LNCaP clone FGC (cell line): Measurements from ENCODE around the gene CDC34.

Experiments used
- DNase-seq: peaks from one replicate; pipeline ENCODE4 v3.0.0-alpha.2; 2011; ENCODE audit warnings: low read depth
- H3K4me3 ChIP-seq: 2 replicates; pipeline ENCODE4 v1.5.1; 2011; ENCODE audit warnings: mild to moderate bottlenecking, low read depth, low read length, control low read depth
- TF ChIP-seq, protein P1 (sequence below): IDR thresholded peaks from 2 replicates; pipeline ENCODE4 v1.5.1; 2012; ENCODE audit warnings: mild to moderate bottlenecking; ENCODE audit not compliant: control insufficient read depth, insufficient read depth; ENCODE audit errors: extremely low read depth

CDC34 gene

DNA sequence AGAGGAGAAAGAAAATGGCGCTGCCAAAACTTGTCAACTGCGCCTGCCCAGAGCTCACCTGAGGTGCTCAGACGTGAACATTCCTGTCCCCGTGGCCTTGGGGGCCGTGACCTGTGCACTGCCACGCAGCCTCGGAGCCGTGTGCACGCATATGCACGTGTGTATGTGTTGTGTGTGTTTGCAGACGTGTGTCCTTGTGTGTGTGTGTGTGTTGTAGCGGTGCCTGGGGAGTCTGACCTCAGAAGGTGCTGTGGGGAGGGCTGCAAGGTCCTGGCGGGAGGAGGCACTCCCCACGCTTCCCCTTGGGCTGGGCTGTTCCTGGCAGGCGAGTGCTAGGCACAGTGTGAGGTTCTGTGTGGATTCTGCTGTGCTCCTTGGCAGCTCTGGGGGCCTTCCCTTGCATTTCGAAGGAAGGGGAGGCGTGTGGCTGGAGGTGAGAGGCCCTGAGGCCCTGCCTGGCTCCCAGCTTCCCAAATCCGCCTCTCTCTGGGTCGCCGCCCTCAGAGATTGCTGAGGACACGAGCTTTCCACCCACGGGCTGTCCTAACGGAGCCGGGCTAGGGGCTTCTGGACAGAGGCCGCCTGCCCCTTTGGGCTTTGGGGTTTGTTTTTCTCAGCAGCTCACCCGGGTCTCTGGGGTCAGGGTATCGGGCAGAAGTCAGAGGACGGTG, 45.3 kb downstream of the CDC34 start:
- no peak overlapping the region for H3K4me3 ChIP-seq
- TF ChIP-seq, protein P1, sequence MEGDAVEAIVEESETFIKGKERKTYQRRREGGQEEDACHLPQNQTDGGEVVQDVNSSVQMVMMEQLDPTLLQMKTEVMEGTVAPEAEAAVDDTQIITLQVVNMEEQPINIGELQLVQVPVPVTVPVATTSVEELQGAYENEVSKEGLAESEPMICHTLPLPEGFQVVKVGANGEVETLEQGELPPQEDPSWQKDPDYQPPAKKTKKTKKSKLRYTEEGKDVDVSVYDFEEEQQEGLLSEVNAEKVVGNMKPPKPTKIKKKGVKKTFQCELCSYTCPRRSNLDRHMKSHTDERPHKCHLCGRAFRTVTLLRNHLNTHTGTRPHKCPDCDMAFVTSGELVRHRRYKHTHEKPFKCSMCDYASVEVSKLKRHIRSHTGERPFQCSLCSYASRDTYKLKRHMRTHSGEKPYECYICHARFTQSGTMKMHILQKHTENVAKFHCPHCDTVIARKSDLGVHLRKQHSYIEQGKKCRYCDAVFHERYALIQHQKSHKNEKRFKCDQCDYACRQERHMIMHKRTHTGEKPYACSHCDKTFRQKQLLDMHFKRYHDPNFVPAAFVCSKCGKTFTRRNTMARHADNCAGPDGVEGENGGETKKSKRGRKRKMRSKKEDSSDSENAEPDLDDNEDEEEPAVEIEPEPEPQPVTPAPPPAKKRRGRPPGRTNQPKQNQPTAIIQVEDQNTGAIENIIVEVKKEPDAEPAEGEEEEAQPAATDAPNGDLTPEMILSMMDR: no peak
- DNase-seq: no peak

DNA sequence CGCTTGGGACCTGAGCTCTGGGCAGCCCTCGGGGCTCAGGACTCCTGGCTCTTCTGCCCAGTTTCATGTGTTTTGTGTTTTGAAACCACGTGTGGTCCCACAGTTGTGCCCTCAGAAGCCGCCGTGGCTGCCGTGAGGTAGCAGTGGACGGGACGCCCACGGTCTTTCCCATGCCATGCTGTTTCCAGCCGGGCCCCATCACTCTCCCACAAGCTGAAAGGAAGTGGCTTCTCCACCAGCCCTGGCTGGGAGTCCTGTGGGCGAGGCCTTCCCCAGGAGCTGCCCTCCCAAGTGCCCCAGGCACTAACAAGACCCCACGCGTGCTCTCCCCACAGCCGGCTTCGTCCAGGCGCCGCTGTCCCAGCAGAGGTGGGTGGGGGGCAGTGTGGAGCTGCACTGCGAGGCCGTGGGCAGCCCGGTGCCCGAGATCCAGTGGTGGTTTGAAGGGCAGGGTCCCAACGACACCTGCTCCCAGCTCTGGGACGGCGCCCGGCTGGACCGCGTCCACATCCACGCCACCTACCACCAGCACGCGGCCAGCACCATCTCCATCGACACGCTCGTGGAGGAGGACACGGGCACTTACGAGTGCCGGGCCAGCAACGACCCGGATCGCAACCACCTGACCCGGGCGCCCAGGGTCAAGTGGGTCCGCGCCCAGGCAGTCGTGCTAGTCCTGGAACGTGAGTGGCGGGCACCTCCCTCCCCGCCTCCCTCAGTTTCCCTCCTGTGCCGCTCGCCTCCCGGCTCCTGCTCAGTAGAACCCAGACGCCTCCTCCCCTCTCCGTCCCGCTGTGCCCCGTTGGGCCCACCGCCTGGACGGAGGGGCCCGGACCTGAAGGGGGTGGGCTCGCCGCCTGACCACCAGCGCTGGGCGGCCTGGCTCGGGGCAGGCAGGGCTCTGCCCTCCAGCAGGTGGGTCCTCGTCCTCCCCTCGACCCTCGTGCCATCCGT, 46.2 kb downstream of the CDC34 start:
- TF ChIP-seq, protein P1: no peak
- no peak for DNase-seq
- H3K4me3 ChIP-seq: no peak overlapping the region

DNA sequence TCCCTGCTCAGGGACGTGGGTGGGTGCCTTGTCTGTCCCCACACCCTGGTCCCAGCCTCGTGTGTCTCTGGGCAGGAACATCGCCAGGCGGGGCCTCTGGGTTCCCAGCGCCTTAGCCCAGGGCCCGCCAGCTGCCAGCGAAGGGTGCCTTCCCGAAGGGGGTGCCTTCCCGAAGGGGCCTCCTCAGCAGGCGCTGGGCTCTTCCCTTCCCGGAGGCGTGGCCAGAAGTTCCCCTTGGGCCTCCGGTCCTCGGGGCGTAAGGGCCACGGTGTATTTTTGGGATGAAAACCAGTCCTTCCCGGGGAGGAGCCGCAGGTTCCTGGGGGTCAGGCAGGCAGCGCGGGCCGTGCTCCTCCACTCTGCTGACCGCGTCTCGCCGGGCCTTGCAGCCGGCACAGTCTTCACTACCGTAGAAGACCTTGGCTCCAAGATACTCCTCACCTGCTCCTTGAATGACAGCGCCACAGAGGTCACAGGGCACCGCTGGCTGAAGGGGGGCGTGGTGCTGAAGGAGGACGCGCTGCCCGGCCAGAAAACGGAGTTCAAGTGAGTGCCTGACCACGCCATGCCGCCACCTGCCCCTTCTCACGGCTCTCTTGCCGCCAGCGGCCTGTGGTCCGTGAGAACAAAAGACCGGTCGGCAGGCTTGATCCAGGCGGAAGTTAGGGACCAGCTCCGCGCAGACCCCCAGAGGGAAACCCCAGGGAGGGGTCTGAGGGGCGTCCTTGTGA, 47.7 kb downstream of the CDC34 start:
- DNase-seq: no peak
- TF ChIP-seq, protein P1: no peak
- no peak overlapping the region for H3K4me3 ChIP-seq

DNA sequence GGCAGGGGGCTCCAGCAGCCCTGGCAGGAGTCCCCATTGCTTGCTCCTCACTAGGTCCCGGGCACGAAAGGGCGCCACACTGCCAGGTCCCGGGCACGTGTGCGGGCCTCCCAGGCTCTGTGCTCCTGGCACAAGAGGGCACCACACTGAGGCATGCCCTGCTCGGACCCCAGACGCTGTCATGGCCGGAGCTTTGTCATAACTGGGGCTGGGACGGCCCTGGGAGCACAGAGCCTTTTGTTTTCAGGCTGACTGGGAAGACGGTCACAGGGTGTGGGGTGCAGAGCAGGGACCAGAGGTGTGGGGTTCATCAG, 48.2 kb downstream of the CDC34 start:
- no peak overlapping the region for H3K4me3 ChIP-seq
- no peak for DNase-seq
- TF ChIP-seq, protein P1: no peak

DNA sequence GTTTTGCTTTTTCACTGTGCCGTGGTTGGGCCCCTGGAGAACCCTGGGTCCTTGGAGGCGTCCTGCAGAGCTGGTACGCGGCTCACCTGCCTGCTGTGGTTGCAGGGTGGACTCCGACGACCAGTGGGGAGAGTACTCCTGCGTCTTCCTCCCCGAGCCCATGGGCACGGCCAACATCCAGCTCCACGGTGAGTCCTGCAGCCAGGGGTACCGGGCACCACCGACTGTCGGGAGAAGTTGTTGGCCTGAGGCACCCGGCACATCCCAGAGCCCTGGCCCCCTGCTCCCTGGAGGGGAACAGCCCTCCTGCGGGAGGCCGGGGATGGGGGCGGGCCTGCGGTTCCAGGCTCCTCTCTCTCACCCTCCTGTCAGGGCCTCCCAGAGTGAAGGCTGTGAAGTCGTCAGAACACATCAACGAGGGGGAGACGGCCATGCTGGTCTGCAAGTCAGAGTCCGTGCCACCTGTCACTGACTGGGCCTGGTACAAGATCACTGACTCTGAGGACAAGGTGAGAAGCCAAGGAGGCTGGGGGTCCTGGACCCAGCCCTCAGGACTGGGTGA, 48.8 kb downstream of the CDC34 start:
- TF ChIP-seq, protein P1: no peak

DNA sequence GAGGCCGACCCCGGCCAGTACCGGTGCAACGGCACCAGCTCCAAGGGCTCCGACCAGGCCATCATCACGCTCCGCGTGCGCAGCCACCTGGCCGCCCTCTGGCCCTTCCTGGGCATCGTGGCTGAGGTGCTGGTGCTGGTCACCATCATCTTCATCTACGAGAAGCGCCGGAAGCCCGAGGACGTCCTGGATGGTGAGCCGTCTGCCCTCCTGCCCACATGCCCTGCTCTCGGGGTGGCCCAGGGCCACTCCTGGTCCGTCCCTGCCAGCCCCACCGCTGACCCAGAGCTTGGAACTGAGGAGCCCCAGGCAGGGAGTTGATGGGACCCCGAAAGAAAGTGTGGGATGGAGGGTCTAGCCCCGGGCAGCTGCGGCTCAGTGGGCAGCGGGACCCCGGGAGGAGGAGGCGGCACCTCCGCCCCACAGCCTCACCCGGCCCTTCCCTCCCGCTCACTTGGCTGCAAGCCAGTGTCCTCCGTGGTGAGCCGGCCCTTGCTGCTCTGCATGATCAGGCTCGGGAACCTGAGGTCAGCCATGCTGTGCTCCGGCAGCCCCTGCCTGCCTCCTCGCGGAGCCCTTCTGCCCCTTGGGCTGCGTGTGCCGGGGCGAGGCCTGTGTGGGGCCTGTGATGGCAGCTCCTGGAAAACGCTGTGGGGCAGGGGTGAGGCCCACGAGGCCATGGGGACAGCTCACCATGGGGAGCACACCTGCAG, 50.0 kb downstream of the CDC34 start:
- no peak overlapping the region for H3K4me3 ChIP-seq
- TF ChIP-seq, protein P1: no peak
- DNase-seq: no peak

More for the DNA sequence above, 48.8 kb downstream of the CDC34 start:
- H3K4me3 ChIP-seq: no peak overlapping the region
- DNase-seq: no peak
